ENCODE results near the gene GINS2.

- TF ChIP-seq POLR2A (IDR thresholded peaks at IDR 0.05) (no peak), CTCF (IDR thresholded peaks at IDR 0.05) (no peak)
These were observed 24.8 kb downstream of the GINS2 start for GRCh38 chr16:85663891-85664321.
